ENCODE measurements around the gene CRYBG1. TPM values are rescaled to one million over a fixed set of nuclear protein-coding genes. Genes with fewer than 3 reads are reported as not detected.

Gene CRYBG1
- total and polyA plus RNA-seq, 10 of the 15 experiments (the other 5 are each of a cell fraction or from before 2014, with no cell fraction given): 6.5 to 57.0 (median 25.2) TPM

DNA sequence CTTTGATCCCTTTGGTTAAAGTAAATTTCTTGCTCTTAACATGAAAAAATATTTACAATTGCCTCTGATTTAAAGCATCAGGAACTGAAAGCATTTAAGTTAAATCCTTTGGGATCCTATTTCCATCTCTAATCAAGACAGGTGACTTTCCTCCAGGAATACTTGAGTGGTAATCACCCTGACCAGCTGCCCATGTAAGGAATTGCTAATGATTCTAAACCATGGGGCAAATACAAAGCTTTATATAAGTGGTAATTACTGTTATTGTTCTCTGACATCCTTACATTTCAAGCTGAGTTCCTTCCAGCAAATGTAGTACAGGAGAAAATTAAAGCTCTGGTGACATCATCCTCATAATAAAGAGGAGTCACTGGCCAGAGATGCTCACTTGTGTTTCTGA is 100.6 kb downstream of the CRYBG1 start (continued):
- no peak for TF ChIP-seq REST (IDR thresholded peaks at IDR 0.05; ENCODE audit: low read depth, low read length)

DNA sequence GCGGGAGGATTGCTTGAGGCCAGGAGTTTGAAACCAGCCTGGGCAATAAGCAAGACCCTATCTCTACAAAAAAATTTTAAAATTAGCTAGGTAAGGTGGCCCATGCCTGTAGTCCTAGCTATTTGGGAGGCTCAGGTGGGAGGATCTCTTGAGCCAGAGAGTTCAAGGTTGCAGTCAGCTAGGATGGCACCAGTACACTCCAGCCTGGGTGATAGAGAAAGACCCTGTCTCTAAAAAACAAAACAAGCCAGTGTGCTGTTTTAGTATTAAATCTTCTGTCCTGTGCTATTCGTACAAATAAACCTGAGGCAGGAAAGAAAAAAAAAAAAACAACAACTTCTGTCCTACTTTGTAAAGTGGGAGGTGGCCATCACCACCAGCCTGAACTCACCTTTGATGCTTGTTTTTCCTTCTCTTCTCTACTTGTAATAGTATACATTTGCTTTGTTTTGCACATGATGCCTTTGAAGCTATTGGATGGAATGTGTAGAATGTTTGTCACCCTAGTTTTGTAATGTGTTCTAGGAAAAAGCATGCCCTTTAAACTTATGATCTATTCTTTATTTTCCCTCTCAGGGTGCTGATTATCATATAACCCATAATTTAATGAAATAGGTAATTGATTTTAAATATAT is 102.5 kb downstream of the CRYBG1 start:
- CTCF ChIA-PET: interaction anchor here (1.9 to 2.0 kb wide), 2 partner anchors 18 to 104 kb away, joined by 7 to 11 read pairs; no protein-coding TSS in a partner anchor
- no peak for FAIRE-seq
- 56% methylated on average over 2 of the region's 2 CpGs for WGBS (ENCODE audit: insufficient coverage, insufficient replicate concordance, low lambda C conversion rate, missing lambda C conversion rate)

More for the DNA sequence above, 102.5 kb downstream of the CRYBG1 start:
- DNase-seq (ENCODE audit: low read depth, low spot score) (no peak), ATAC-seq (no peak)
- H3K79me2 ChIP-seq (ENCODE audit: control insufficient read depth, insufficient read depth, low read length): no peaks in the 10 kb centered on the region
- intact Hi-C loops (cut with micrococcal nuclease; ENCODE audit: unreplicated experiment) (no loop called here), in situ Hi-C loops (cut with MboI) (no loop called here)
- H3K9ac ChIP-seq (ENCODE audit: control insufficient read depth, insufficient read depth, low read length): no peak overlapping the region
- no TSS peak for BruUV-seq (replicated peaks)
- ChIA-PET RAD21 (ENCODE audit: unreplicated experiment) (interaction anchor here (2.0 kb wide), 1 partner anchor 18 kb away, joined by 4 read pairs; no protein-coding TSS in a partner anchor), POLR2A (no interaction called here), SMC1A (ENCODE audit: uncharacterized antibody, unreplicated experiment) (interaction anchor here (0.6 to 1.8 kb wide), 5 partner anchors 9 to 89 kb away, joined by 3 to 5 read pairs (median 3); no protein-coding TSS in a partner anchor)
- no peaks in the 10 kb centered on the region for H3K9me3 ChIP-seq (replicated peaks; ENCODE audit: control insufficient read depth, insufficient read depth, low read length)
- no peaks in the 10 kb centered on the region for H3K4me1 ChIP-seq (ENCODE audit: control insufficient read depth, insufficient read depth, low read length)
- no peak overlapping the region for H2AFZ ChIP-seq (ENCODE audit: control insufficient read depth, low read depth, low read length)
- no peaks in the 10 kb centered on the region for H3K36me3 ChIP-seq (ENCODE audit: control insufficient read depth in 2 of 2, insufficient read depth in 2 of 2, low read length in 1 of 2)
- H3K4me3 ChIP-seq: no peak overlapping the region
- H3K27me3 ChIP-seq (replicated peaks in 1 of 2; ENCODE audit: control insufficient read depth in 2 of 2, insufficient read depth in 2 of 2, low read length in 1 of 2): no peaks in the 10 kb centered on the region
- H4K20me1 ChIP-seq (ENCODE audit: control insufficient read depth, insufficient read depth): no peaks in the 10 kb centered on the region
- H3K27ac ChIP-seq (ENCODE audit: control insufficient read depth, insufficient read depth): no peak overlapping the region
- no peak overlapping the region for H3K4me2 ChIP-seq (ENCODE audit: control insufficient read depth, insufficient read depth)
- TF ChIP-seq SIX5 (IDR thresholded peaks at IDR 0.05; ENCODE audit: low read depth, low read length, severe bottlenecking): no peak
